ENCODE data around the gene TSSK6. TPM values are rescaled to one million over a fixed set of nuclear protein-coding genes. Genes with fewer than 3 reads are reported as not detected.
A peak's percentile ranks its signal among the peaks of the same experiment; 100 is the strongest.

Gene TSSK6
- total RNA-seq, 3 donors from 2014 or later = 1.8 to 2.5 (median 2.3) TPM

DNA sequence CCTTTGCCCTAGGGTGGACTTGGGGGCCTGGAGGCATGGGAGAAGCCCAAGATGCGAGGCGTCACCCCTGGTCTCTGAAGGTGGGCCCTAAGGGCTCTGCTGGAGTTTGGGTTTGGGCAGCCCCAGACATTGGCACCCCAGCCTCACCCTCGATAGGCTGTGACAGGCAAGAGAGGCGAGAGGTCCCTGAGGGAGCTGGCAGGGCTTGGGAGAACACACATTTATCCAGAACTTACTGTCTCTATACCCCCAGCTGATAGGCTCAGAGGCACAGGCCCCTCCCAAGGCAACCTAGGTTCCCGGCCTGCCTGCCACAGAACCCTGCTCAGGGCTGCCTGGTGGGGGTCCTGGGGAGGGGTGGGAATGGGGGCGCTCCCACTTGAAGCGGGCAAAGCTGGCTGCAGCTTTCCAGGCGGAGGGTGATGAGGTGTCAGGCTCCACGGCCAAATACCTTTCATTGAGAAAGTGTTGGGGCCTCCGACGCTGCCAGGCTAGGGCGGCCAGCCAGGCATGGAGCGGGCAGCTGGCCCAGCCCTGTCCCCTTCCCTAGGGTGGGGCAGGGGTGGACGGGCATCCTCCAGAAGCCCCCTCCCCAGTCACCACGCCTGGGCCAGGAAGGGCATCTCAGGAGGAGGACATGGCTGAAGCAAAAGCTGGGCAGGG lies 32.5 kb upstream of the TSSK6 start:
- DNase-seq = no peak
- Histone ChIP-seq H3K4me1 (ENCODE audit: low read depth) (no peaks in the 10 kb centered on the region), H3K36me3 (ENCODE audit: low read depth) (no peaks in the 10 kb centered on the region), H3K4me3 (no peak overlapping the region), H3K9me3 (no peaks in the 10 kb centered on the region)
- no peak for ATAC-seq
- intact Hi-C loops (cut with DNase I, micrococcal nuclease) = no loop called here
- TF ChIP-seq, protein P1, sequence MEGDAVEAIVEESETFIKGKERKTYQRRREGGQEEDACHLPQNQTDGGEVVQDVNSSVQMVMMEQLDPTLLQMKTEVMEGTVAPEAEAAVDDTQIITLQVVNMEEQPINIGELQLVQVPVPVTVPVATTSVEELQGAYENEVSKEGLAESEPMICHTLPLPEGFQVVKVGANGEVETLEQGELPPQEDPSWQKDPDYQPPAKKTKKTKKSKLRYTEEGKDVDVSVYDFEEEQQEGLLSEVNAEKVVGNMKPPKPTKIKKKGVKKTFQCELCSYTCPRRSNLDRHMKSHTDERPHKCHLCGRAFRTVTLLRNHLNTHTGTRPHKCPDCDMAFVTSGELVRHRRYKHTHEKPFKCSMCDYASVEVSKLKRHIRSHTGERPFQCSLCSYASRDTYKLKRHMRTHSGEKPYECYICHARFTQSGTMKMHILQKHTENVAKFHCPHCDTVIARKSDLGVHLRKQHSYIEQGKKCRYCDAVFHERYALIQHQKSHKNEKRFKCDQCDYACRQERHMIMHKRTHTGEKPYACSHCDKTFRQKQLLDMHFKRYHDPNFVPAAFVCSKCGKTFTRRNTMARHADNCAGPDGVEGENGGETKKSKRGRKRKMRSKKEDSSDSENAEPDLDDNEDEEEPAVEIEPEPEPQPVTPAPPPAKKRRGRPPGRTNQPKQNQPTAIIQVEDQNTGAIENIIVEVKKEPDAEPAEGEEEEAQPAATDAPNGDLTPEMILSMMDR (IDR thresholded peaks at IDR 0.05) = no peak

DNA sequence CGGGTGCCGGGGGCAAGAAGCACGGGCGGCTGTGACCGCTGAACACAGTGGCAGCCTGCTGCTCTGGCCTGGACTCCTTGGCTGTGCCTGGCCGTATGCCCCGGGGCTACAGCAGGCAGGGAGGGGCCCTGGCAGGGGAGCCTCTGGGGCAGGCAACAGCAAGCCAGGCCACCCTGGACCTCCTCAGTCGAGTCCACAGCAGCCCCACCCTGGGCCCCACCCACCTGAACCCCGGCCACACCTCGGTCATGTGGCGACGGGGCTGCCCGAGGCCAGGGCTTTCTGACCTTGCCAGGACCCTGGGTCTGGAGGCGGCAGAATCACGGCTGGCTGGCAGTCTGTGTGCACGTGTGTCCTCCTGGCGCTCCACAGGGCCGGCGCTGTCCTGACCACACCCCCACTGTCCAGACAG lies 31.4 kb upstream of the TSSK6 start:
- intact Hi-C loops (cut with DNase I, micrococcal nuclease) = no loop called here
- no peak overlapping the region for H3K4me3 ChIP-seq
- peak; percentile 12 for ATAC-seq

DNA sequence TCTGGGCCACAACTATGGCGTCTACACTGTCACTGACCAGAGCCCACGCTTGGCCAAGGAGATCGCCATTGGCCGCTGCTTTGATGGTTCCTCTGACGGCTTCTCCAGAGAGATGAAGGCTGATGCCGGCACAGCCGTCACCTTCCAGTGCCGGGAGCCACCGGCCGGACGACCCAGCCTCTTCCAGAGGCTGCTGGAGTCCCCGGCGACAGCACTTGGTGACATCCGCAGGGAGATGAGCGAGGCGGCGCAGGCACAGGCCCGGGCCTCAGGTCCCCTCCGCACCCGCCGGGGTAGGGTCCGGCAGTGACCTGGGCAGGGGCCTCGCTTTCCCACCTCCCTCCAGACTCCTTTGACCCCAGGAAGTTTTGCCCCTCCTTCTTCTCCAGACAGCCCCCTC lies 30.4 kb upstream of the TSSK6 start:
- DNase-seq = no peak
- TF ChIP-seq, protein P1 (IDR thresholded peaks at IDR 0.05) = no peak
- no peak overlapping the region for H3K4me3 ChIP-seq
- peaks cover 4% of the 10 kb centered on the region for H3K4me1 ChIP-seq (ENCODE audit: low read depth)
- no peak for ATAC-seq
- intact Hi-C loops (cut with DNase I, micrococcal nuclease) = no loop called here
- no peaks in the 10 kb centered on the region for H3K9me3 ChIP-seq
- no peaks in the 10 kb centered on the region for H3K36me3 ChIP-seq (ENCODE audit: low read depth)

More for the DNA sequence above, 31.4 kb upstream of the TSSK6 start:
- H3K4me1 ChIP-seq (ENCODE audit: low read depth) = no peaks in the 10 kb centered on the region
- no peaks in the 10 kb centered on the region for H3K9me3 ChIP-seq
- TF ChIP-seq, protein P1 (IDR thresholded peaks at IDR 0.05) = no peak
- no peak for DNase-seq
- no peaks in the 10 kb centered on the region for H3K36me3 ChIP-seq (ENCODE audit: low read depth)

DNA sequence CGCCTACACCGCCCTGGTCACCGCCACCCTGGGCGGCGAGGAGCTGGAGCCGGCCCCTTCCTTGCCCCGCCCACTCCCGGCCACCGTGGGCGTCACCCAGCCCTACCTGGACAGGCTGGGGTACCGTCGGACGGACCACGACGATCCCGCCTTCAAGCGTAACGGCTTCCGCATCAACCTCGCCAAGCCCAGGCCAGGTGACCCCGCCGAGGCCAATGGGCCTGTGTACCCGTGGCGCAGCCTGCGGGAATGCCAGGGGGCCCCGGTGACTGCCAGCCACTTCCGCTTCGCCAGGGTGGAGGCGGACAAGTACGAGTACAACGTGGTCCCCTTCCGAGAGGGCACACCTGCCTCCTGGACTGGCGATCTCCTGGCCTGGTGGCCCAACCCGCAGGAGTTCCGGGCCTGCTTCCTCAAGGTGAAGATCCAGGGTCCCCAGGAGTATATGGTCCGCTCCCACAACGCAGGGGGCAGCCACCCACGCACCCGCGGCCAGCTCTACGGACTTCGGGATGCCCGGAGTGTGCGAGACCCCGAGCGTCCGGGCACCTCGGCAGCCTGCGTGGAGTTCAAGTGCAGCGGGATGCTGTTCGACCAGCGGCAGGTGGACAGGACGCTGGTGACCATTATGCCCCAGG lies 29.7 kb upstream of the TSSK6 start:
- intact Hi-C loops (cut with DNase I, micrococcal nuclease) = no loop called here
- H3K4me3 ChIP-seq = no peak overlapping the region
- TF ChIP-seq, protein P1 (IDR thresholded peaks at IDR 0.05) = no peak
- DNase-seq = no peak
- H3K9me3 ChIP-seq = no peaks in the 10 kb centered on the region
- H3K4me1 ChIP-seq (ENCODE audit: low read depth) = peaks cover 8% of the 10 kb centered on the region
- no peaks in the 10 kb centered on the region for H3K36me3 ChIP-seq (ENCODE audit: low read depth)
- no peak for ATAC-seq

DNA sequence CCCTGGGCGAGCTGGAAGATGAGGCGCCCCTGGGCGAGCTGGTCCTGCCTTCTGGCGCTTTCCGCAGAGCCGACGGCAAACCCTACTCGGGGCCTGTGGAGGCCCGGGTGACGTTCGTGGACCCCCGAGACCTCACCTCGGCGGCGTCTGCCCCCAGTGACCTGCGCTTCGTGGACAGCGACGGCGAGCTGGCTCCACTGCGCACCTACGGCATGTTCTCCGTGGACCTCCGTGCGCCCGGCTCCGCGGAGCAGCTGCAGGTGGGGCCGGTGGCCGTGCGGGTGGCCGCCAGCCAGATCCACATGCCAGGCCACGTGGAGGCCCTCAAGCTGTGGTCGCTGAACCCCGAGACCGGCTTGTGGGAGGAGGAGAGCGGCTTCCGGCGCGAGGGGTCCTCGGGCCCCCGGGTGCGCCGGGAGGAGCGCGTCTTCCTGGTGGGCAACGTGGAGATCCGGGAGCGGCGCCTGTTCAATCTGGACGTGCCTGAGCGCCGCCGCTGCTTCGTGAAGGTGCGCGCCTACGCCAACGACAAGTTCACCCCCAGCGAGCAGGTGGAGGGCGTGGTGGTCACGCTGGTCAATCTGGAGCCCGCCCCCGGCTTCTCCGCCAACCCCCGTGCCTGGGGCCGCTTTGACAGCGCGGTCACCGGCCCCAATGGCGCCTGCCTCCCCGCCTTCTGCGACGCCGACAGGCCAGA lies 29.1 kb upstream of the TSSK6 start:
- no peak for ATAC-seq
- Histone ChIP-seq H3K4me1 (ENCODE audit: low read depth) (peaks cover 8% of the 10 kb centered on the region), H3K4me3 (no peak overlapping the region), H3K36me3 (ENCODE audit: low read depth) (no peaks in the 10 kb centered on the region), H3K9me3 (no peaks in the 10 kb centered on the region)
- intact Hi-C loops (cut with DNase I, micrococcal nuclease) = no loop called here
- no peak for DNase-seq
- TF ChIP-seq, protein P1 (IDR thresholded peaks at IDR 0.05) = no peak
